Aorta (tissue), 5 donors: ENCODE results near the gene TREML1. TPM values are rescaled to one million over a fixed set of nuclear protein-coding genes. Genes with fewer than 3 reads are reported as not detected.

Experiments
- ATAC-seq: fragments of 200-7000 bp; cut with Tn5 transposase; one replicate; pipeline ENCODE4 v1.9.1; 2022; ENCODE audit warnings: moderate library complexity; ENCODE audit not compliant: low FRiP score
- DNase-seq, 2 donors: peaks; one replicate each; pipeline ENCODE4 v3.0.0-alpha.2; 2020
- H3K27ac ChIP-seq, 2 donors: one replicate each; pipeline ENCODE4 v1.5.1; 2013; ENCODE audit warnings: low read length in 2 of 2, mild to moderate bottlenecking in 2 of 2, moderate library complexity in 2 of 2, control low read depth in 1 of 2, inconsistent platforms in 1 of 2, low read depth in 1 of 2
- H3K27me3 ChIP-seq, 2 donors: one replicate each; pipeline ENCODE4 v1.6.1; 2013; ENCODE audit warnings: control low read depth in 1 of 2, low read length in 1 of 2, mild to moderate bottlenecking in 1 of 2, moderate library complexity in 1 of 2; ENCODE audit not compliant: insufficient read depth in 2 of 2, control insufficient read depth in 1 of 2
- H3K36me3 ChIP-seq, 2 donors: one replicate each; pipeline ENCODE4 v1.6.1; 2013; ENCODE audit warnings: control low read depth in 1 of 2, low read length in 1 of 2, mild to moderate bottlenecking in 1 of 2; ENCODE audit not compliant: insufficient read depth in 2 of 2, control insufficient read depth in 1 of 2
- H3K4me1 ChIP-seq, 2 donors: one replicate each; pipeline ENCODE4 v1.6.1; 2013; ENCODE audit warnings: low read length in 2 of 2, control low read depth in 1 of 2, mild to moderate bottlenecking in 1 of 2, moderate library complexity in 1 of 2; ENCODE audit not compliant: insufficient read depth in 2 of 2, control insufficient read depth in 1 of 2
- H3K4me3 ChIP-seq, 2 donors: one replicate each; pipeline ENCODE4 v1.5.1; 2013; ENCODE audit warnings: low read length in 2 of 2, control low read depth in 1 of 2, mild to moderate bottlenecking in 1 of 2
- H3K9me3 ChIP-seq: one replicate; pipeline ENCODE4 v1.6.1; 2013; ENCODE audit warnings: mild to moderate bottlenecking, low read length; ENCODE audit not compliant: control insufficient read depth
- WGBS, 2 donors: extraction: QIAGEN DNeasy Blood & Tissue Kit; methylation state at CpG; one replicate each; pipeline ENCODE4 v1.1.7; 2013; 5-methylcytosine and 5-hydroxymethylcytosine counted together
- intact Hi-C, 2 donors: fragments of 100-400 bp; cut with DNase I; formaldehyde crosslinking; loops; one replicate each; pipeline versions ENCODE4 v1.14.2 to v1.15.0; 2022
- polyA plus RNA-seq, 2 donors: library from polyadenylated mRNA; stranded (reverse); fragments of 200-250 nt; gene quantifications; one replicate each; pipeline ENCODE4 v1.2.3, GENCODE V29; 2013
- total RNA-seq, 2 donors: library from RNA; stranded (reverse); fragmentation: NEBNext Ultra II Directional; extraction: Animal tissue kit (Norgen Biotek cat#: 25700); gene quantifications; one replicate each; pipeline ENCODE4 v1.2.1, GENCODE V29; 2021
- donor health status: healthy with polysubstance abuse.
- donor health status: Bipolar disorder and iron deficiency.
- donor health status: DM: no; HTN: no; CAD: no.
- donor health status: DM: no; HTN: no; CAD: no.
- donor health status: DM: yes; HTN: yes; CAD: no.

TREML1 gene
- total and polyA plus RNA-seq, 4 donors: 1.2 to 1.7 TPM; not detected in 2

- Histone ChIP-seq H3K27me3 (no peaks in the 10 kb centered on the region), H3K9me3 (no peaks in the 10 kb centered on the region), H3K4me1 (peaks cover 0 to under 1% of the 10 kb centered on the region in 2 donors), H3K27ac (no peak overlapping the region), H3K4me3 (no peak overlapping the region), H3K36me3 (peaks cover 0 to 6% of the 10 kb centered on the region in 2 donors)
- DNase-seq: no peak
- no peak for ATAC-seq
- WGBS, 2 donors: 94 to 98% methylated on average over 3 of the region's 3 CpGs
- intact Hi-C loops: no loop called here
Measured at GRCh38 chr6:41103847-41104246, 50.3 kb downstream of the TREML1 start.

GRCh38 chr6:41100871-41101287 is 53.3 kb downstream of the TREML1 start:
- WGBS, 2 donors: 75 to 80% methylated on average over 42 of the region's 42 CpGs
- DNase-seq: peak; percentile 70 to 76

More at GRCh38 chr6:41100871-41101287, 53.3 kb downstream of the TREML1 start:
- H3K27me3 ChIP-seq: no peaks in the 10 kb centered on the region
- no peak overlapping the region for H3K27ac ChIP-seq
- peaks cover 1 to 8% of the 10 kb centered on the region in 2 donors for H3K4me1 ChIP-seq
- H3K36me3 ChIP-seq: peaks cover 4 to 5% of the 10 kb centered on the region in 2 donors
- H3K9me3 ChIP-seq: no peaks in the 10 kb centered on the region
- ATAC-seq: no peak
- no peak overlapping the region for H3K4me3 ChIP-seq
- intact Hi-C loops: no loop called here

Other genes starting within 250 kb of the TREML1 start
- gene UNC5CL, start 115.1 kb downstream of the TREML1 start, total RNA-seq: 1 to 10 TPM in 1 of 2 donors, under 1 TPM in 1; 0.75 to 1.4 TPM
- 1 to 10 TPM in 1 of 2 donors, under 1 TPM in 1; 0.72 to 1.3 TPM for gene UNC5CL, start 115.1 kb downstream of the TREML1 start, polyA plus RNA-seq
- gene TSPO2, start 111.9 kb downstream of the TREML1 start, total RNA-seq: not detected
- gene TSPO2, start 111.9 kb downstream of the TREML1 start, polyA plus RNA-seq: not detected
- not detected for gene APOBEC2, start 101.1 kb downstream of the TREML1 start, total RNA-seq
- not detected for gene APOBEC2, start 101.1 kb downstream of the TREML1 start, polyA plus RNA-seq
- 10 to 100 TPM; 11.3 to 15.0 TPM for gene OARD1, start 82.0 kb downstream of the TREML1 start, total RNA-seq
- 10 to 100 TPM; 21.7 to 38.1 TPM for gene OARD1, start 82.0 kb downstream of the TREML1 start, polyA plus RNA-seq
- gene NFYA, start 81.4 kb downstream of the TREML1 start, total RNA-seq: 10 to 100 TPM; 13.3 to 18.6 TPM
- gene NFYA, start 81.4 kb downstream of the TREML1 start, polyA plus RNA-seq: 1 to 10 TPM; 5.6 to 6.7 TPM
- 1 to 10 TPM; 6.6 to 8.1 TPM for gene TREM2, start 8.8 kb upstream of the TREML1 start, total RNA-seq
- 10 to 100 TPM in 1 of 2 donors, 1 to 10 TPM in 1; 4.7 to 11.3 TPM for gene TREM2, start 8.8 kb upstream of the TREML1 start, polyA plus RNA-seq
- gene TREML2, start 46.8 kb upstream of the TREML1 start, total RNA-seq: under 1 TPM; 0.30 to 0.62 TPM
- under 1 TPM in 1 of 2 donors, not detected in 1; 0.38 TPM for gene TREML2, start 46.8 kb upstream of the TREML1 start, polyA plus RNA-seq
- under 1 TPM in 1 of 2 donors, not detected in 1; 0.49 TPM for gene TREML4, start 74.0 kb upstream of the TREML1 start, total RNA-seq
- not detected for gene TREML4, start 74.0 kb upstream of the TREML1 start, polyA plus RNA-seq
- 10 to 100 TPM in 1 of 2 donors, 1 to 10 TPM in 1; 6.2 to 18.4 TPM for gene TREM1, start 132.3 kb upstream of the TREML1 start, total RNA-seq
- gene TREM1, start 132.3 kb upstream of the TREML1 start, polyA plus RNA-seq: 1 to 10 TPM in 1 of 2 donors, not detected in 1; 6.5 TPM
- not detected for gene NCR2, start 181.3 kb upstream of the TREML1 start, total RNA-seq
- gene NCR2, start 181.3 kb upstream of the TREML1 start, polyA plus RNA-seq: not detected